ENCODE results near the gene MSANTD4.
"Not testable (repeated sequence)": the region's sequence is repeated elsewhere in the genome, so short reads cannot be mapped to it uniquely, and the experiment has no call there.

The MSANTD4 gene

GRCh38 chr11:106012744-106013143 lies 9.3 kb downstream of the MSANTD4 start:
- peak; percentile 33 for DNase-seq

- DNase-seq = no peak
Measured at GRCh38 chr11:106011481-106011880, 10.6 kb downstream of the MSANTD4 start.

- not testable (repeated sequence) for DNase-seq
Measured at GRCh38 chr11:106003094-106003493, 18.9 kb downstream of the MSANTD4 start.

DNA sequence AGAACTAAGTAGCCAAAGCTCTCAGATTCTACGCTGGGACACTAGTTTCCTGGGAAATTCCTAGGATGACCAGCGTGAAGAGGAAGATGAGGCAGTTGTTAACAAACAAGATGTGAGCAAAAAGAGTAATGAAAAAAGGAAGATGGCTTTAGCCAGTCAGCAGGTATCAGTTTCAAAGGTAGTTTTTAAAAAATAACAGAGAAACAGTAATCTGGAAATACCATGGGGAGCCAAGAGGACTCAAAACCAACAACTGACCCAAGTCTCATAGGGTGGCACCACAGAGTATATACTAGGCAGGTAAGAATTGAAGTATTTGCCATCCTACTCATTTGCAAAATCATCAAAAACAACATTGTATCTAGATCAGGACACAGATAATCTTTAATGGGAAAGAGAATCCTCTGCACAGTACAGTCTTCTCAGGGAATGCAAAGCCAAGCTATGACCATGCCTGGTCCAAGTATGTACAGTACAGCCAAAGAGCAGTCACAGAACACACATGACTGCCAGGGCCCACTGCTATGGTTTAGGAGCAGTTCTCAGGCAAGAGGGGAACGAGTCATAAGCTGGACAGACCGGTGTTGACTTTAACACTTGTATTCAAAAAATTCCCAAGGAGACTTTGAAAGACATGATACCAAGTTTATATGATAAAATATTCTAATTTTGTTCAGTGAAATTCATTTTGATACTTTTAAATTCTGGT lies 20.6 kb downstream of the MSANTD4 start:
- DNase-seq = no peak

- DNase-seq = no peak
Measured at GRCh38 chr11:105991888-105992287, 30.2 kb downstream of the MSANTD4 start.

GRCh38 chr11:105989124-105989523 lies 32.9 kb downstream of the MSANTD4 start:
- DNase-seq = no peak

GRCh38 chr11:105988197-105988596 lies 33.8 kb downstream of the MSANTD4 start:
- no peak for DNase-seq

GRCh38 chr11:105986554-105986953 lies 35.5 kb downstream of the MSANTD4 start:
- no peak for DNase-seq

GRCh38 chr11:105979997-105980703 lies 41.9 kb downstream of the MSANTD4 start:
- DNase-seq = no peak

DNA sequence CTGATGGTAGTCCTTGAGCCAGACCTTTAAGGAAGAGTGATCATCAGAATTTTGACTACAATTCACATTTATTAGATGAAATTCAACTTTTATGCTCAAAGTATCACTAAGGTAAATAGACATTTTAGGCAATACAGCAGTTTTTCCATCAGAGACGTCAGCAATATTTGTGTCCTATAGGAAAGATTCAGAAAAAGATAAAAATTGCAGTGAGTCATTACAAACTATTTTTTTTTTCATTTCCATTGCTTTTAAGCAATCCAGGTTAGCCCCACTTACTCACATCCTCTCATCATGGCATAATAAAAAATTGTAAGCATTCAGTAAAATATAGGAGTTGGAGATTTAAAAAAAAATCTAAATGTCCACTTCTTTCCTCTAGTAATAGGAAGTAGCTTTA lies 46.9 kb downstream of the MSANTD4 start:
- DNase-seq = no peak

DNA sequence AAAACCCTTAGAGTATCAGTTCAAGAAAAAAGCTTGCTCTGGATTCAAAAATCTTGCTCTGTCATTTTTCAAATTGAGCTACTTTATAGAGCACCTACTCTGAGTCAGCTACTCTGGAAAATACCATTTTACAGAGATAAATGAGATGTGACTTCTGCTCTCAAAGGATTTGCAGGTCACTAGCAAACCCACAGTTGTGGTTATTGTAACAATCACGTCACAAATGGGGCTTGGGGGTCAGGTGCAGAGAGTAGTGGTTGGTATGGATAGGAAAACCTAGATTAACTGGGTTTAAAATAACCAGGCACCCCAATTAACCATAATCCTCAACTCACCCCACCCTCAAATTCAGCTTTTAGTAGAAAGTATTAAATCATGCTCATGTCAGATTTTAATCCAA lies 52.3 kb downstream of the MSANTD4 start:
- no peak for DNase-seq

- DNase-seq = no peak
Measured at GRCh38 chr11:105968021-105968697, 53.9 kb downstream of the MSANTD4 start.

DNA sequence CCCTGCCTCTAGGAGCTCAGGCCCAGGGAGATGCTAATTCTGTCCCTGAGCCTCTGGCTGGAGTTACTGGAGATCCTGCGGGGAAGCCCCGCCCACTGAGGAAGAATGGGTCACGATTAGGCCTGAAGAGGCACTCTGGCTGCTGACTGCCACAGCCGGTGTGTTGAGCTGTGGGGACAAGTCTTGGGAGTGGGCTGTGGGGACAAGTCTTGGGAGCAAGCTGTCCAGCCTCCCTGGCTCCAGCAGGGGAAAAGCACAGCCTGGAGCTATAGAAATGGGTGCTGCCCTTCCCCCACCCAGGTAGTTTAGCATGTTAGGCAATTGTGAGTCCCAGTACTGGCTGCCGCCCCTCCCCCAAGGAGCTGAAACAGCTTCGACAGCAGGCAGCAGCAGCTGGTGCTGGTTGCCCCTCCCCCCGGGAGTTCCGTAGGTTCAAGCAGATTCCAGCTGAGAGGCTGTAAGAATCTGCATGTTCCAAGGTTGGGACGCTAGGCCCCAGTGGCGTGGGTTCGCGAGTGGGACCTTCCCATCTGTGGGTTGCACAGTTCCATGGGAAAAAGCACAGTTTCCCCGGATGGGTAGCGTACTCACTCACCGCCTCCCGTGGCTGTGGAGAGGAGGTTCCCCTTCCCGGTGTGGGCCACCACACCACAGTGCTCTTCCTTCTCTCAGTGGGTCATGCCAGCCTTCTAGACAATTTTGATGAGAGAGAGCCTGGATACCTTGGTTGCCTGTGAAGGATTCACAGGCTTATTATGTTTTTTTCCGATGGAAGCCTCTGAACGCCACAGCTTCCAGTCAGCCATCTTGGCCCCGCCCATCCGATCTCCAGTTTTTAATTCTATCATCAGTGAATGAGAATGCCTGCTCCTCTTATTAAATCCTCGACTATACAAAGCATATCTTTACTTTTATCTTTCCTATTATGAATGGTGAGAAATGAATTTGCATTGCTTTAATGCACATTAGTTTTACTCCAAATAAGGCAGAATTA lies 61.5 kb downstream of the MSANTD4 start:
- peak; percentile 84 for DNase-seq
